Measurements from ENCODE around the gene SPP1. TPM values are rescaled to one million over a fixed set of nuclear protein-coding genes. Genes with fewer than 3 reads are reported as not detected.

Gene SPP1
- total RNA-seq, 1 donor from 2014 or later, result 6.5 TPM

GRCh38 chr4:88007304-88008121, 32.0 kb downstream of the SPP1 start, which contains the start of gene PKD2:
Gene PKD2, plus strand, starts transcription at chr4:88007635. Its CDS starts 99 bp downstream, at chr4:88007734.
- Mint-ChIP-seq H3K36me3 (ENCODE audit: unreplicated experiment) (no peaks in the 10 kb centered on the region), H3K9me3 (ENCODE audit: unreplicated experiment) (no peaks in the 10 kb centered on the region), H3K27ac (ENCODE audit: unreplicated experiment) (peak within 1 kb of the TSS; percentile 77), H3K27me3 (ENCODE audit: unreplicated experiment) (no peaks in the 10 kb centered on the region), H3K4me1 (ENCODE audit: unreplicated experiment) (peaks cover 60% of the 10 kb centered on the region), H3K4me3 (ENCODE audit: unreplicated experiment) (peak within 1 kb of the TSS; percentile 79)
- peak; percentile 93 for DNase-seq (ENCODE audit: extremely low spot score, unreplicated experiment)
- no peak for TF ChIP-seq CTCF (IDR thresholded peaks at IDR 0.05)

GRCh38 chr4:88008122-88008742, 32.7 kb downstream of the SPP1 start:
- no peak for DNase-seq (ENCODE audit: extremely low spot score, unreplicated experiment)
- Mint-ChIP-seq H3K9me3 (ENCODE audit: unreplicated experiment) (no peaks in the 10 kb centered on the region), H3K27ac (ENCODE audit: unreplicated experiment) (peak overlapping the region; percentile 72), H3K4me3 (ENCODE audit: unreplicated experiment) (peak overlapping the region; percentile 79), H3K36me3 (ENCODE audit: unreplicated experiment) (no peaks in the 10 kb centered on the region), H3K4me1 (ENCODE audit: unreplicated experiment) (peaks cover 57% of the 10 kb centered on the region), H3K27me3 (ENCODE audit: unreplicated experiment) (no peaks in the 10 kb centered on the region)
- no peak for TF ChIP-seq CTCF (IDR thresholded peaks at IDR 0.05)

GRCh38 chr4:88008743-88009171, 33.2 kb downstream of the SPP1 start:
- Mint-ChIP-seq H3K4me1 (ENCODE audit: unreplicated experiment) (peaks cover 53% of the 10 kb centered on the region), H3K27me3 (ENCODE audit: unreplicated experiment) (no peaks in the 10 kb centered on the region), H3K36me3 (ENCODE audit: unreplicated experiment) (no peaks in the 10 kb centered on the region), H3K4me3 (ENCODE audit: unreplicated experiment) (peak overlapping the region; percentile 79), H3K27ac (ENCODE audit: unreplicated experiment) (peak overlapping the region; percentile 72), H3K9me3 (ENCODE audit: unreplicated experiment) (no peaks in the 10 kb centered on the region)
- no peak for DNase-seq (ENCODE audit: extremely low spot score, unreplicated experiment)
- no peak for TF ChIP-seq CTCF (IDR thresholded peaks at IDR 0.05)

GRCh38 chr4:88009871-88010270, 34.4 kb downstream of the SPP1 start:
- no peak overlapping the region for H3K27ac Mint-ChIP-seq (ENCODE audit: unreplicated experiment)
- no peak for DNase-seq (ENCODE audit: extremely low spot score, unreplicated experiment)
- no peaks in the 10 kb centered on the region for H3K9me3 Mint-ChIP-seq (ENCODE audit: unreplicated experiment)
- no peak overlapping the region for H3K4me3 Mint-ChIP-seq (ENCODE audit: unreplicated experiment)
- TF ChIP-seq CTCF (IDR thresholded peaks at IDR 0.05), result no peak
- no peaks in the 10 kb centered on the region for H3K27me3 Mint-ChIP-seq (ENCODE audit: unreplicated experiment)
- H3K4me1 Mint-ChIP-seq (ENCODE audit: unreplicated experiment), result peaks cover 52% of the 10 kb centered on the region
- H3K36me3 Mint-ChIP-seq (ENCODE audit: unreplicated experiment), result no peaks in the 10 kb centered on the region

GRCh38 chr4:88010966-88011365, 35.5 kb downstream of the SPP1 start:
- Mint-ChIP-seq H3K9me3 (ENCODE audit: unreplicated experiment) (no peaks in the 10 kb centered on the region), H3K27ac (ENCODE audit: unreplicated experiment) (peak overlapping the region; percentile 79), H3K27me3 (ENCODE audit: unreplicated experiment) (no peaks in the 10 kb centered on the region), H3K4me1 (ENCODE audit: unreplicated experiment) (peaks cover 51% of the 10 kb centered on the region), H3K4me3 (ENCODE audit: unreplicated experiment) (peak overlapping the region; percentile 35), H3K36me3 (ENCODE audit: unreplicated experiment) (no peaks in the 10 kb centered on the region)
- TF ChIP-seq CTCF (IDR thresholded peaks at IDR 0.05), result no peak
- DNase-seq (ENCODE audit: extremely low spot score, unreplicated experiment), result no peak
